Measurements from ENCODE around the gene GSE1. TPM values are rescaled to one million over a fixed set of nuclear protein-coding genes. Genes with fewer than 3 reads are reported as not detected.

GSE1 gene
- total and polyA plus RNA-seq, 2 experiments from 2014 or later = 32.4 to 135 TPM

DNA sequence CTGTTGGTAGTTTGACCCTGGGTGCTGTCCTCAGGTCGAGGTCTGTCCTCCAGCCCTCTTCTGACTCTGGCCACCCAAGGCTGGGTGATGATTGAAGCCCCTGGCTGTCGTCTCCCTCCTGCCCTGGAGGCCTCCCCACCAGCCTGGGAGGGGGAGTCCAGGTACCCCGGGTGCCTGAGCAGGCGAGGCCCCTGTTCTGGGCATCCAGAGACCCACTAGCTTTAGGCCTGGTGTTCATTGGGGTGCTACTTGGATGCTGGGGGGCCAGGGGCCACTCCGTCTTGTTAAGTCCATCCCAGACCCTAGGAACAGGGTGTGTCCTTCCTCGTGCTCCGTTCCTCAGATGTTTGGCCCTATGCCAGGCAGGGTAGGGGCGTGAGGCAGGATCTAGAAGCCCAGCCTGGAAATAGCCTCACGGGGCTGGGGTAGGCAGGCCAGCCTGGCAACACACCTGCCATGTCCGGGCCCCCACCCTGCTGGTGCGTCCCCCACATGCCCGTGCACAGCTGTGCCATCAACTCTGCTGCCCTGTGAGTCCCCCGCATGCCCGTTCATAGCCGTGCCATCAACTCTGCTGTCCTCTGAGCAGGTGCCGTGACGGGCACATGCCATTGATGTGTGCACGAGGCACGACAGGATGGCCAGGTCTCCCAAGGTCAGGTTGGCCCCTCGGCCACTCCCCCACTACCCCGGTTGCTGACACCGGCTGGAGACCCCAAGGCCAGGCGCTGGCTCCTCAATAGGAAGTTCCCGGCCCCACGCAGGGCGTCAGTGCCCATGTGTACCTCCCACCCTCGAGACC lies 38.7 kb downstream of the GSE1 start:
- Histone ChIP-seq H3K4me3 (no peak overlapping the region), H3K79me2 (replicated peaks; ENCODE audit: insufficient read depth) (peaks cover 8% of the 10 kb centered on the region), H3F3A (replicated peaks; ENCODE audit: low read depth) (peaks cover 16% of the 10 kb centered on the region; the same call in 1 of the 2 replicates), H3K36me3 (ENCODE audit: insufficient read depth) (no peaks in the 10 kb centered on the region), H3K27ac (ENCODE audit: low read depth) (no peak overlapping the region), H4K20me1 (replicated peaks; ENCODE audit: insufficient read depth) (peaks cover 14% of the 10 kb centered on the region), H2AFZ (no peak overlapping the region), H3K9me2 (ENCODE audit: insufficient read depth) (no peaks in the 10 kb centered on the region), H3K4me2 (no peak overlapping the region), H3K4me1 (ENCODE audit: insufficient read depth) (no peaks in the 10 kb centered on the region), H3K27me3 (ENCODE audit: insufficient read depth) (no peaks in the 10 kb centered on the region)
- DNase-seq (ENCODE audit: low spot score) = no peak
- no peak overlapping the region for H3K27ac Mint-ChIP-seq
- peaks cover 10% of the 10 kb centered on the region for H3K27me3 Mint-ChIP-seq (ENCODE audit: insufficient read depth, low read depth, poor library complexity)
- ATAC-seq = no peak
- H3K4me3 Mint-ChIP-seq = no peak overlapping the region
- H3K4me1 Mint-ChIP-seq = peaks cover 8% of the 10 kb centered on the region; the same call in 2 of the 3 replicates
- peaks cover 43% of the 10 kb centered on the region for H3K36me3 Mint-ChIP-seq (ENCODE audit: low read depth)
- TF ChIP-seq EZH2 (IDR thresholded peaks at IDR 0.05; ENCODE audit: low read depth, unreplicated experiment) = no peak
- TF ChIP-seq NANOG (IDR thresholded peaks at IDR 0.05; ENCODE audit: borderline replicate concordance) = no peak
- no peak for TF ChIP-seq ZNF114 (CRISPR knock-in tag; IDR thresholded peaks at IDR 0.05)
- TF ChIP-seq ZNF331 (CRISPR knock-in tag; IDR thresholded peaks at IDR 0.05; ENCODE audit: low read depth) = no peak
- no peak for TF ChIP-seq EZH2phosphoT487 (IDR thresholded peaks at IDR 0.05; ENCODE audit: unreplicated experiment)
- TF ChIP-seq CREB1 (CRISPR knock-in tag; IDR thresholded peaks at IDR 0.05; ENCODE audit: low read depth) = no peak
- TF ChIP-seq POLR2AphosphoS5 (IDR thresholded peaks at IDR 0.05; ENCODE audit: low read depth) = no peak
- TF ChIP-seq, protein P1, sequence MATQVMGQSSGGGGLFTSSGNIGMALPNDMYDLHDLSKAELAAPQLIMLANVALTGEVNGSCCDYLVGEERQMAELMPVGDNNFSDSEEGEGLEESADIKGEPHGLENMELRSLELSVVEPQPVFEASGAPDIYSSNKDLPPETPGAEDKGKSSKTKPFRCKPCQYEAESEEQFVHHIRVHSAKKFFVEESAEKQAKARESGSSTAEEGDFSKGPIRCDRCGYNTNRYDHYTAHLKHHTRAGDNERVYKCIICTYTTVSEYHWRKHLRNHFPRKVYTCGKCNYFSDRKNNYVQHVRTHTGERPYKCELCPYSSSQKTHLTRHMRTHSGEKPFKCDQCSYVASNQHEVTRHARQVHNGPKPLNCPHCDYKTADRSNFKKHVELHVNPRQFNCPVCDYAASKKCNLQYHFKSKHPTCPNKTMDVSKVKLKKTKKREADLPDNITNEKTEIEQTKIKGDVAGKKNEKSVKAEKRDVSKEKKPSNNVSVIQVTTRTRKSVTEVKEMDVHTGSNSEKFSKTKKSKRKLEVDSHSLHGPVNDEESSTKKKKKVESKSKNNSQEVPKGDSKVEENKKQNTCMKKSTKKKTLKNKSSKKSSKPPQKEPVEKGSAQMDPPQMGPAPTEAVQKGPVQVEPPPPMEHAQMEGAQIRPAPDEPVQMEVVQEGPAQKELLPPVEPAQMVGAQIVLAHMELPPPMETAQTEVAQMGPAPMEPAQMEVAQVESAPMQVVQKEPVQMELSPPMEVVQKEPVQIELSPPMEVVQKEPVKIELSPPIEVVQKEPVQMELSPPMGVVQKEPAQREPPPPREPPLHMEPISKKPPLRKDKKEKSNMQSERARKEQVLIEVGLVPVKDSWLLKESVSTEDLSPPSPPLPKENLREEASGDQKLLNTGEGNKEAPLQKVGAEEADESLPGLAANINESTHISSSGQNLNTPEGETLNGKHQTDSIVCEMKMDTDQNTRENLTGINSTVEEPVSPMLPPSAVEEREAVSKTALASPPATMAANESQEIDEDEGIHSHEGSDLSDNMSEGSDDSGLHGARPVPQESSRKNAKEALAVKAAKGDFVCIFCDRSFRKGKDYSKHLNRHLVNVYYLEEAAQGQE (IDR thresholded peaks at IDR 0.05; ENCODE audit: unreplicated experiment) = no peak
- TF ChIP-seq STAT1 (IDR thresholded peaks at IDR 0.05; ENCODE audit: unreplicated experiment) = no peak
- TF ChIP-seq, protein P2, sequence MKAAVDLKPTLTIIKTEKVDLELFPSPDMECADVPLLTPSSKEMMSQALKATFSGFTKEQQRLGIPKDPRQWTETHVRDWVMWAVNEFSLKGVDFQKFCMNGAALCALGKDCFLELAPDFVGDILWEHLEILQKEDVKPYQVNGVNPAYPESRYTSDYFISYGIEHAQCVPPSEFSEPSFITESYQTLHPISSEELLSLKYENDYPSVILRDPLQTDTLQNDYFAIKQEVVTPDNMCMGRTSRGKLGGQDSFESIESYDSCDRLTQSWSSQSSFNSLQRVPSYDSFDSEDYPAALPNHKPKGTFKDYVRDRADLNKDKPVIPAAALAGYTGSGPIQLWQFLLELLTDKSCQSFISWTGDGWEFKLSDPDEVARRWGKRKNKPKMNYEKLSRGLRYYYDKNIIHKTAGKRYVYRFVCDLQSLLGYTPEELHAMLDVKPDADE (IDR thresholded peaks at IDR 0.05) = no peak
- TF ChIP-seq, protein P3, sequence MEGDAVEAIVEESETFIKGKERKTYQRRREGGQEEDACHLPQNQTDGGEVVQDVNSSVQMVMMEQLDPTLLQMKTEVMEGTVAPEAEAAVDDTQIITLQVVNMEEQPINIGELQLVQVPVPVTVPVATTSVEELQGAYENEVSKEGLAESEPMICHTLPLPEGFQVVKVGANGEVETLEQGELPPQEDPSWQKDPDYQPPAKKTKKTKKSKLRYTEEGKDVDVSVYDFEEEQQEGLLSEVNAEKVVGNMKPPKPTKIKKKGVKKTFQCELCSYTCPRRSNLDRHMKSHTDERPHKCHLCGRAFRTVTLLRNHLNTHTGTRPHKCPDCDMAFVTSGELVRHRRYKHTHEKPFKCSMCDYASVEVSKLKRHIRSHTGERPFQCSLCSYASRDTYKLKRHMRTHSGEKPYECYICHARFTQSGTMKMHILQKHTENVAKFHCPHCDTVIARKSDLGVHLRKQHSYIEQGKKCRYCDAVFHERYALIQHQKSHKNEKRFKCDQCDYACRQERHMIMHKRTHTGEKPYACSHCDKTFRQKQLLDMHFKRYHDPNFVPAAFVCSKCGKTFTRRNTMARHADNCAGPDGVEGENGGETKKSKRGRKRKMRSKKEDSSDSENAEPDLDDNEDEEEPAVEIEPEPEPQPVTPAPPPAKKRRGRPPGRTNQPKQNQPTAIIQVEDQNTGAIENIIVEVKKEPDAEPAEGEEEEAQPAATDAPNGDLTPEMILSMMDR (conservative IDR thresholded peaks at IDR 0.05; ENCODE audit: low read depth in 2 of 2) = no peak
- no peak for TF ChIP-seq JUNB (IDR thresholded peaks at IDR 0.05; ENCODE audit: unreplicated experiment)
- TF ChIP-seq ZNF462 (CRISPR knock-in tag; IDR thresholded peaks at IDR 0.05) = no peak
- H3K9me3 Mint-ChIP-seq = no peaks in the 10 kb centered on the region
